Sigmoid colon (tissue), 7 donors: Measurements from ENCODE around the gene BMPR1A. TPM values are rescaled to one million over a fixed set of nuclear protein-coding genes. Genes with fewer than 3 reads are reported as not detected.

Source experiments
- DNase-seq: peaks from one replicate; pipeline ENCODE4 v3.0.0-alpha.2; 2019
- H3K27ac ChIP-seq, 4 donors: fragments of 200-600 bp; sonication (generic); one replicate each; pipeline ENCODE4 v1.5.1; 2016 to 2019; ENCODE audit warnings: mild to moderate bottlenecking in 1 of 4
- H3K27me3 ChIP-seq, 3 donors: fragments of 200-600 bp; sonication (generic); one replicate each; pipeline ENCODE4 v1.5.1; 2019; ENCODE audit warnings: mild to moderate bottlenecking in 1 of 3
- H3K36me3 ChIP-seq, 4 donors: fragments of 200-600 bp; sonication (generic); one replicate each; pipeline ENCODE4 v1.5.1; 2016 to 2019
- H3K4me1 ChIP-seq, 4 donors: fragments of 200-600 bp; sonication (generic); one replicate each; pipeline ENCODE4 v1.5.1; 2017 to 2019
- H3K4me3 ChIP-seq, 4 donors: fragments of 200-600 bp; sonication (generic); one replicate each; pipeline ENCODE4 v1.5.1; 2017 to 2019; ENCODE audit warnings: mild to moderate bottlenecking in 2 of 4, moderate library complexity in 1 of 4
- H3K9me3 ChIP-seq, 4 donors: fragments of 200-600 bp in 3 of 4; sonication (generic) in 3 of 4; one replicate each; pipeline versions ENCODE4 v1.5.1 to v1.6.1; 2013 to 2019
- CTCF ChIP-seq, 4 experiments: fragments of 450-650 bp in 3 of 4; fragments of 200-600 bp in 1 of 4; IDR thresholded peaks; one replicate each; pipeline ENCODE4 v1.5.1; 2016 to 2019; ENCODE audit warnings: antibody characterized with exemption in 4 of 4, mild to moderate bottlenecking in 3 of 4, moderate library complexity in 2 of 4
- EP300 ChIP-seq, 4 donors: sonication (generic); formaldehyde crosslinking; IDR thresholded peaks; one replicate each; pipeline ENCODE4 v1.6.1; 2017; ENCODE audit warnings: antibody characterized with exemption in 4 of 4
- POLR2A ChIP-seq, 2 donors: fragments of 450-650 bp; IDR thresholded peaks; one replicate each; pipeline ENCODE4 v1.6.1; 2016; ENCODE audit warnings: antibody characterized with exemption in 2 of 2, mild to moderate bottlenecking in 2 of 2, moderate library complexity in 2 of 2
- POLR2AphosphoS5 ChIP-seq, 4 donors: sonication (generic); formaldehyde crosslinking; IDR thresholded peaks; one replicate each; pipeline ENCODE4 v1.6.1; 2017; ENCODE audit warnings: antibody characterized with exemption in 4 of 4
- WGBS, 2 donors: extraction: QIAGEN DNeasy Blood & Tissue Kit; methylation state at CpG; one replicate each; pipeline ENCODE4 v1.1.7; 2013; 5-methylcytosine and 5-hydroxymethylcytosine counted together
- intact Hi-C: fragments of 100-400 bp; cut with DNase I; formaldehyde crosslinking; loops from one replicate; pipeline ENCODE4 v1.15.1; 2023
- polyA plus RNA-seq, 3 donors: library from polyadenylated mRNA; stranded (reverse); fragments of 200-250 nt; gene quantifications; one replicate each; pipeline ENCODE4 v1.2.3, GENCODE V29; 2013
- total RNA-seq, 4 donors: library from RNA; depleted of rRNA; stranded (reverse); fragments of >200 nt; gene quantifications; one replicate each; pipeline ENCODE4 v1.1.0, GENCODE V29; 2016
- donor health status: healthy with polysubstance abuse.
- donor health status: Bipolar disorder and iron deficiency.
- donor health status: healthy.

Gene BMPR1A
- total and polyA plus RNA-seq, 7 donors, result 5.5 to 145 (median 84.2) TPM

- H3K27me3 ChIP-seq, result no peaks in the 10 kb centered on the region
- peaks cover 0 to 57% (median 53%) of the 10 kb centered on the region in 4 donors for H3K4me1 ChIP-seq
- TF ChIP-seq POLR2A (IDR thresholded peaks at IDR 0.05) (peak; percentile 20 to 34), EP300 (IDR thresholded peaks at IDR 0.05) (peak in 1 of 4 donors; percentile 7), POLR2AphosphoS5 (IDR thresholded peaks at IDR 0.05) (peak; percentile 76 to 82 (median 76)), CTCF (IDR thresholded peaks at IDR 0.05) (no peak)
- DNase-seq, result peak; percentile 95
- no peaks in the 10 kb centered on the region for H3K36me3 ChIP-seq
- H3K4me3 ChIP-seq, result peak overlapping the region; percentile 62 to 75 (median 70)
- no peaks in the 10 kb centered on the region for H3K9me3 ChIP-seq
- WGBS, 2 donors, result 46 to 51% methylated on average over 30 of the region's 30 CpGs
- peak overlapping the region; percentile 94 to 98 (median 96) for H3K27ac ChIP-seq
- intact Hi-C loops, result loop anchor here (10.0 kb wide), 1 partner anchor 566 kb away; no protein-coding TSS in a partner anchor
Observed at GRCh38 chr10:86970162-86970981, 214.0 kb downstream of the BMPR1A start.

GRCh38 chr10:86970982-86971231 is 214.5 kb downstream of the BMPR1A start:
- intact Hi-C loops, result loop anchor here (1.0 to 10.0 kb wide), 2 partner anchors 123 to 566 kb away; partner anchors contain the start of gene GLUD1
- 1% methylated on average over 20 of the region's 20 CpGs for WGBS, 2 donors
- TF ChIP-seq CTCF (IDR thresholded peaks at IDR 0.05) (no peak), POLR2AphosphoS5 (IDR thresholded peaks at IDR 0.05) (peak; percentile 95 to 99 (median 96)), POLR2A (IDR thresholded peaks at IDR 0.05) (peak; percentile 96)
- H3K36me3 ChIP-seq, result no peaks in the 10 kb centered on the region
- peak overlapping the region; percentile 94 to 98 (median 96) for H3K27ac ChIP-seq
- H3K4me1 ChIP-seq, result peaks cover 0 to 56% (median 50%) of the 10 kb centered on the region in 4 donors
- H3K27me3 ChIP-seq, result no peaks in the 10 kb centered on the region
- H3K9me3 ChIP-seq, result no peaks in the 10 kb centered on the region
- peak overlapping the region; percentile 62 to 75 (median 70) for H3K4me3 ChIP-seq
- no peak for DNase-seq

DNA sequence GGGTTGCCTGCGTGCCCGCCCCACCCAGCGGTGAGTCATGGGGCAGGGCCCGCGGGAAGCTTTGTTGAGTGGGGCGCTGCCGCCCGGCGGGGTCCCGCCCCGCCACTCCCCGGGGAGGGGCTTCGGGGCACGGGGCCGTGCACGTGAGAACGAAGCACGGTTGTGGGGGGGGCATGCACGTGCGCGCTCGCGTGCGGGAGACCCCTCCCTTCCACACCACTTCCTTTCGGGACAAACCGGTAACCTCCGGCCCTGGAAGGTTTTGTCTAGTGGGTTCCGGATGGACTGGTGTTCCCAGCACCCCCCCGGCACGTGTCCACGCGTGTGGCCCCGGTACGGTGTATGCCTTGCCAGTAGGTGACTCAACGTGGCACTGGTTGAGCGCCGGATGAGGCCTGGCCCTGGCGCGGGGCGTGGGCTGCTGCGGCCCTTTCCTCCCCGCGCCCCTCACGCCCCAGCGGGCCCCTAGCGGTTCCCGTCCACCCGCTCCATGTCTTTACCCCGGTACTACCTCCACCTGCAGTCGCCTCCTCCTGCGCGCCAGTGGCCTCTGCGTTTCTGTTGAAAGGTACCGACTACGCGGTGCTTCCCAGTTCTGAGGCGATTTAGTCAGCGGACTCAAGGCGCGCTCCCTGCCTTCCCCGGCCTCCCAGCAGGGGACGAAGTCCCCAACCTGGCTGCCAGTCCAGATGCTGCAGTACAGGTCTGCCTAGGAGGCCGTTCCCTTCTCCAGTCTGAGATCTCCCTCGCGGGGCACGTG is 215.0 kb downstream of the BMPR1A start:
- H3K27ac ChIP-seq, result peak overlapping the region; percentile 94 to 98 (median 96)
- H3K4me3 ChIP-seq, result peak overlapping the region; percentile 62 to 75 (median 70)
- H3K36me3 ChIP-seq, result no peaks in the 10 kb centered on the region
- H3K9me3 ChIP-seq, result no peaks in the 10 kb centered on the region
- DNase-seq, result peak; percentile 96
- intact Hi-C loops, result loop anchor here (1.0 to 10.0 kb wide), 2 partner anchors 123 to 567 kb away; partner anchors contain the start of gene GLUD1
- 3 to 6% methylated on average over 66 of the region's 66 CpGs for WGBS, 2 donors
- H3K27me3 ChIP-seq, result no peaks in the 10 kb centered on the region
- H3K4me1 ChIP-seq, result peaks cover 0 to 51% (median 45%) of the 10 kb centered on the region in 4 donors
- TF ChIP-seq POLR2A (IDR thresholded peaks at IDR 0.05), result no peak
- peak in 2 of 4 donors; percentile 81 to 91 for TF ChIP-seq EP300 (IDR thresholded peaks at IDR 0.05)
- TF ChIP-seq POLR2AphosphoS5 (IDR thresholded peaks at IDR 0.05), result no peak
- TF ChIP-seq CTCF (IDR thresholded peaks at IDR 0.05), result peak in 1 of 4 experiments; percentile 29

DNA sequence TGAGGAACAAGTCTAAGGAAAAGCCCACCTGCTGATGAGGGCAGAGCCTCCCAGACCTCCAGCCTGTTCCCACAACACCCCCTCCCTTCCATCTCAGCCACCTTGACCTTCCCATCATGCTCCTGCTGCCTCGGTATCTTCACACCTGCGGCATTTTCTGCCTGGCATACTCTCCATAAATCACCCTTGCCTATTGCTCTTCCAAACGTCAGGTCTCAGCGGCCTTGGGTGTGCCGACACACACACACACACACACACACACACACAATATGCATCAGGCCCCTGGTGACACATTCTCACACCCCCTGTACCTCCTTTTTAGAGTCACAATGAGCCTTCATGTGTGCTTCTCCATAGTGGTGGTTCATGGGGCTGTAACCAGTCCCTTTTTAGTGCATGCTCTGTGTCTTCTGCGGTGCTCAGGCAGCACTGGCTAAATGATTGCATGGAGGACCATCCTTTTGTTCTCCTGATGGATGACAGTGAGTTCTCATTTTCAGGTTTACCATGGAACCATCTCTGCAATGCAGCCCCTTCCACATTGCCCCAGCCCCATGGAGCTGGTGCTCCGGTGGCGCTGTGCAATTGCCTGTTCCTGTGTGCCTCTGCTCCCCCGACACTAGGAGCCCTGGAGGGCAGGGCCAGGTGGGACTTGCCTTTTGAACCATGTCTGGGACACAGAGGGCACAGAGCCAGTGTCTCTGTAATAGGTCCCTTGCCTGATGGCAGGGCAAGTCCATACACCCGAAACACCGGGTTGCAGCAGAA is 216.4 kb downstream of the BMPR1A start:
- DNase-seq, result no peak
- no peak overlapping the region for H3K4me3 ChIP-seq
- TF ChIP-seq POLR2A (IDR thresholded peaks at IDR 0.05) (no peak), CTCF (IDR thresholded peaks at IDR 0.05) (no peak)
- peaks cover 0 to 39% (median 33%) of the 10 kb centered on the region in 4 donors for H3K4me1 ChIP-seq
- no peaks in the 10 kb centered on the region for H3K36me3 ChIP-seq
- H3K27me3 ChIP-seq, result no peaks in the 10 kb centered on the region
- WGBS, 2 donors, result 85 to 92% methylated on average over 11 of the region's 11 CpGs
- H3K9me3 ChIP-seq, result no peaks in the 10 kb centered on the region
- intact Hi-C loops, result loop anchor here (10.0 kb wide), 1 partner anchor 568 kb away; no protein-coding TSS in a partner anchor
- peak overlapping the region; percentile 94 to 98 (median 96) for H3K27ac ChIP-seq
